Right ventricle myocardium superior (tissue), 1 donor: ENCODE data around the gene TTLL8. TPM values are rescaled to one million over a fixed set of nuclear protein-coding genes. Genes with fewer than 3 reads are reported as not detected.

Experiments
- ATAC-seq: fragments of 200-7000 bp; cut with Tn5 transposase; one replicate; pipeline ENCODE4 v1.9.1; 2020; ENCODE audit warnings: mild to moderate bottlenecking; ENCODE audit not compliant: poor library complexity
- DNase-seq: peaks from one replicate; pipeline ENCODE4 v3.0.0-alpha.2; 2020
- intact Hi-C: fragments of 100-400 bp; cut with DNase I; formaldehyde crosslinking; loops from one replicate; pipeline ENCODE4 v1.11.2; 2022
- total RNA-seq: library from RNA; stranded (reverse); fragmentation: NEBNext Ultra II Directional; extraction: Animal tissue kit (Norgen Biotek cat#: 25700); gene quantifications from one replicate; pipeline ENCODE4 v1.2.1, GENCODE V29; 2021
- donor health status: DM: no; HTN: yes; CAD: no; lungs with severe emphysema.

TTLL8 gene
- total RNA-seq, 1 donor from 2014 or later = not detected

GRCh38 chr22:50014053-50014501, 44.0 kb downstream of the TTLL8 start:
- peak; percentile 39 for DNase-seq
- intact Hi-C loops = no loop called here
- ATAC-seq = no peak

GRCh38 chr22:50012211-50013181, 45.6 kb downstream of the TTLL8 start, which contains the start of gene IL17REL:
TSS of gene IL17REL (minus strand) at chr22:50012765. CDS start at chr22:50012646, 119 bp downstream.
- peak; percentile 60 for ATAC-seq
- intact Hi-C loops = no loop called here
- peak; percentile 31 for DNase-seq

- DNase-seq (peak; percentile 27), ATAC-seq (no peak)
- intact Hi-C loops = no loop called here
These were observed 46.5 kb downstream of the TTLL8 start for GRCh38 chr22:50011447-50012210.

- ATAC-seq (no peak), DNase-seq (peak; percentile 19)
- intact Hi-C loops = no loop called here
These were observed 47.2 kb downstream of the TTLL8 start for GRCh38 chr22:50010676-50011446.

GRCh38 chr22:50009765-50010675, 48.1 kb downstream of the TTLL8 start:
- ATAC-seq (no peak), DNase-seq (peak; percentile 20)
- intact Hi-C loops = no loop called here

GRCh38 chr22:50009251-50009650, 48.8 kb downstream of the TTLL8 start:
- ATAC-seq = no peak
- peak; percentile 34 for DNase-seq
- intact Hi-C loops = no loop called here

- intact Hi-C loops = no loop called here
- ATAC-seq (no peak), DNase-seq (no peak)
These were observed 49.7 kb downstream of the TTLL8 start for GRCh38 chr22:50008151-50009040.

GRCh38 chr22:50007057-50007511, 51.0 kb downstream of the TTLL8 start:
- no peak for DNase-seq
- intact Hi-C loops = no loop called here
- ATAC-seq = no peak

- intact Hi-C loops = no loop called here
- DNase-seq = no peak
- ATAC-seq = no peak
These were observed 53.2 kb downstream of the TTLL8 start for GRCh38 chr22:50004918-50005317.

GRCh38 chr22:50002791-50003190, 55.3 kb downstream of the TTLL8 start:
- peak; percentile 30 for ATAC-seq
- intact Hi-C loops = no loop called here
- DNase-seq = peak; percentile 37

GRCh38 chr22:50001388-50002231, 56.5 kb downstream of the TTLL8 start:
- intact Hi-C loops = no loop called here
- no peak for ATAC-seq
- DNase-seq = peak; percentile 39

GRCh38 chr22:50000587-50001387, 57.3 kb downstream of the TTLL8 start:
- DNase-seq (no peak), ATAC-seq (no peak)
- intact Hi-C loops = no loop called here

- intact Hi-C loops = no loop called here
- DNase-seq (peak; percentile 31), ATAC-seq (no peak)
These were observed 58.0 kb downstream of the TTLL8 start for GRCh38 chr22:49999946-50000586.

GRCh38 chr22:49999063-49999945, 58.8 kb downstream of the TTLL8 start:
- DNase-seq (peak; percentile 51), ATAC-seq (peak; percentile 49)
- intact Hi-C loops = no loop called here
